NCI-H187 (cell line): Measurements from ENCODE around the gene EMSY.
"Not testable (repeated sequence)": the region's sequence is repeated elsewhere in the genome, so short reads cannot be mapped to it uniquely, and the experiment has no call there.

Experiments
- DNase-seq, 2 experiments: peaks; one replicate each; lab custom pipeline; 2025; lab: John Stamatoyannopoulos, UW

EMSY gene

GRCh38 chr11:76572181-76572875 lies 127.5 kb downstream of the EMSY start:
- DNase-seq: not testable (repeated sequence)

DNA sequence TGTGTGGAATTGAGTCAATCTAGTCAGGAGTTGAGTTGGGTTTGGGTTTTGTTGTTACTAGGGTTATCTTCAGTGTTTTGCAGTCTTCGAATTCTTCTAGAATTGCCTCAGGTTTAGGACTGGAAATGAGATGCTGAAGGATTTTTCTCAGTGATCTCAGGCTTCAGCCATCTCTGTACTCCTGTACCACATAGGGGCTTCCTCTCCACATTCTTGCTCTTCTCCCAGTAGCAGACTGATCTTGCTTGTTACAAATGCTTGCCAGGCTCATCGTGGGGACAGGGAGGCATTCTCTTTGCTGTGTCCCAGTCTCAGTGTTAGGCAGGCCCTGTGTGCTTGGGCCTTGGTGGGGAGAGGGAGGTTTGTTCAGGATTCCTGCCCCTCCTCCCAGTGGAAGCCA lies 129.6 kb downstream of the EMSY start:
- no peak for DNase-seq

- DNase-seq: no peak
Observed at GRCh38 chr11:76574879-76575278, 130.1 kb downstream of the EMSY start.

DNA sequence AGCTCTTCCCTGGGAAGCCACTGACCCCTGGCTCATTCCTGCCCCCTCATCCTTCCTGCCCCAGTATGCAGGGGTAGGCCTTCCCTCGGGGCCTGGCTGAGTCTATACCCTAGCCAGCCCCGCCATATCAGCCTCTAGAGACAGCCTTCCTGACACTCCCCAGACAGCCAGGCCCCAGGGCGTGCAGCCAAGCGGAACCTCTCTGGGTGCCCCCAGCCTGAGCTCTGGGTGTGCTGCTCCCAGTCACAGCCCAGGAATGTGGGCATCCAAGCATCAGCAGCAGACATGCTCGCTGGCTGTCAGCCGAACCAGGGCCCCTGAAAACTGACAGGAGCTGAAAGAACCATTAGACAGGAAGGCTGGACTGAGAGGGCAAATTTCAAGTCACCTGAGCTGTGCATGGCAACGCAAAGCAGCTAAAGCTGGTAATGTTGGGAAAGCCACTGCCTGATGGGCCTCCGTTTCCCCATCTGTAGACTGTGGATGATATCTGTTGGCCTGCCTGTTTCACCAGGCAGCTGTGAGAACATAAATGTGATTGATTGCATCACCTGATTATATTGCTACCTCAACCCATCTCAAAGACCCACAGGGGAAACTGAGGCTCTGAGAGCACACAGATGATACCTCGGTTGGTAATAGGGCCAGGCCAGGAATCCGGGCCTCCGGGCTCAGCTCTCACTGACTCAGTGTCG lies 132.6 kb downstream of the EMSY start:
- DNase-seq: no peak

GRCh38 chr11:76577921-76578653 lies 133.3 kb downstream of the EMSY start:
- DNase-seq: no peak

DNA sequence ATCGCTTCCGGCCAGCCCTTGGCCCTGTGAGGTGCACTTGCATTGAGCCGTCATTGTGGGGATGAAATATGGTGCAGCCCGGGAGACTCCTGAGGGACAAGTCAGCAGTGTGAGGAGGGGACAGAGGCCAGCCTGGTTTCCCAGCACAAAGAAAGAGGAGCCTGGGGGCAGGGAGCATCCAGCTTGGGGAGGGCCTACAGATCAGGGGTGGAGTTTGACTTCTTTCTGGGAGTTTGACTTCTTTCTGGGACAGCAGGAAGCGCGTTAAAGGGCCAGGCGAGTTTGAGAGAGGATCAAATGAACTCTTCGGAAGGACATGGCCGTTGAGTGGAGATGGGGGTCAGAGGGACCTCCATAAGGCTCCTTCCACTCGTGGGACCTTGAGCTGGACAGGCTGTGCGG lies 133.8 kb downstream of the EMSY start:
- DNase-seq: no peak

GRCh38 chr11:76579056-76579751 lies 134.4 kb downstream of the EMSY start:
- DNase-seq: no peak

- DNase-seq: no peak
Observed at GRCh38 chr11:76579752-76580151, 134.9 kb downstream of the EMSY start.

GRCh38 chr11:76582471-76582870 lies 137.7 kb downstream of the EMSY start:
- not testable (repeated sequence) for DNase-seq

DNA sequence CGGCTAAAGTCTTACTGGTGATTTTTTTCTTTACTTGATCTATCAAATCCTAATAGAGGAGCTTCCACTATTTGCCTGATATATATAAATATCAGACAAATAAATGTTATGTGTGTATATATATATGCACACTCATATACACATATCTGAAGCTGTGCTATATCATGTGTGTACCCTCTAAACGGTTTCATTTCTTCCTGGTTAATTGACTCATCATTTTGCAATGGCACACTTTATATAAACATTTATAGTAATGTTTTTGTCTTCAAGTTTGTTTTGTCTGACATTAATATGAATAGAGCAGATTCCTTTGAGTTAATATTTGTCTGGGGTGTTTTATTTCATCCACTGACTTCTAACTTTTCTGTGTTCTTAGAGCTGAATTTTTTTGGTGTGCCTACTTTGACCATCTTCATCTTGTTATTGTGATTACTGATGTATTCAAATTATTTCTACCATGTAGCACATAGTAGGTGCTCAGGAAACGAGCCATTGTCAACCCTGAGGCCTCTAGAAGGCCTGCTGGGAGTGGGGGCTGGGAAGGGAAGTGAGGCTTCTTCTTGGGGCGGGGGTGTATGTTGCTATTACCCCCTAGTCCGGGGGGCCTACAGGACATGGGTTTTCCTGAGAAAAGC lies 143.1 kb downstream of the EMSY start:
- no peak for DNase-seq

- no peak for DNase-seq
Observed at GRCh38 chr11:76588455-76589325, 143.9 kb downstream of the EMSY start.

- DNase-seq: no peak
Observed at GRCh38 chr11:76589477-76589876, 144.7 kb downstream of the EMSY start.

GRCh38 chr11:76589964-76590950 lies 145.4 kb downstream of the EMSY start:
- no peak for DNase-seq

DNA sequence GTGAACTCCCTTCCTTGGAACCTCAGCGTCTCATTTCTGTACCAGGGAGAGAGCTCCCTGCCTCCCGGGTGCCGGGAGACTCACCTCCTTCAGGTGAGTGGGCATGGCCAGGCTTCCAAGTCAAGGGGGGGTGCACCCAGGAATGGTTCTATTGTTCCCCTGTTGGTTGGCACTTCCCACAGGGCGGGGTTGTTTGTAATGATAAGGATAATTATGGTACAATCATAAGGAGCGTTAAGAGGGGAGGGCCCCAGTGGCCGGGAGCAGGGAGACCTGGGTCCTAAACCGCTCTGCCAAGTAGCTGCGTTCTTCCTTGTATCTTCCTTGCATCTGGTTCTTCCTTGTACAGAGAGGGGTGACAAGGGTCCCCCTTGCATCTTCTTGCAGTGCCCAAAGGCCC lies 146.6 kb downstream of the EMSY start:
- no peak for DNase-seq

DNA sequence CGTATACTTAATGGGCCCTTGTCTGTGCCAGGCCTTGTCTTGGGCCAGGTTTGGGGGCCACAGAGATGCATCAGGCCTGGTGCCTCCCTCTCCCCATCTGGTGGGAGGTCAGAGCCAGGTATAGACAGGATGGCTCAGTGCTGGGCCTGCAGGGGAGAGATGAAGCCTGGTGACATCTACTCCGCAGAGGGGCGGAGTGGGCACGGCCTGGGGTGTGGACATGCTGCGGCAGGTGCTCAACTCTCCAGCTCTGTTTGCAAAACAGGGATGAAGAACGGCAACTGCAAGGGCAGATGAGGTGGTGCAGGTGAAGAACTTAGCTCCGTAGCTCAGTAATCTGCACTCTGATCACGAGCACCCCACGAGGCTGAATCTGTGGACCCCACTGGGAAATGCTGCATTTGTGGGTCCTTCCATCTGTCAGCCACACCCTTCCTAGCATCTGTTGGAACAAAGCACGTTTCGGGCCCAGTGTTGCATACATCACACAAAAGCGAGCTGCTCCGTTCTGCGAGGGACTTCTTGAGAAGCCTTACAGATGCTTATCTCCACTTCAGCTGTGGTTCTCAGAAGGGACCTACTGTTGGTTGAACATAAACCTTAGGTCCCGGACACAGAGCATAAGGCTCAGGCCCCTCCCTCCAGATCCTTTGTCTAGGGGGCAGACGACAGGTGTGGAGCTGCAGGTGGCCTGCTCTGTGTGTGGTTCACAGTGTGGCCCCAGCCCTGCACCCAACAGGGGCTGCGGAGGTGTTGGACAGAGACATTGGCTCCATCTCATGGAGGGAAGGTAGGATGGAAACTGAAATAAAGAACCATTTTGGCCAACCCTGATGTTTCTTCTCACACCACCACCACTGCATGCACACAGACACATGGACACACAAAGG lies 147.5 kb downstream of the EMSY start:
- no peak for DNase-seq

DNA sequence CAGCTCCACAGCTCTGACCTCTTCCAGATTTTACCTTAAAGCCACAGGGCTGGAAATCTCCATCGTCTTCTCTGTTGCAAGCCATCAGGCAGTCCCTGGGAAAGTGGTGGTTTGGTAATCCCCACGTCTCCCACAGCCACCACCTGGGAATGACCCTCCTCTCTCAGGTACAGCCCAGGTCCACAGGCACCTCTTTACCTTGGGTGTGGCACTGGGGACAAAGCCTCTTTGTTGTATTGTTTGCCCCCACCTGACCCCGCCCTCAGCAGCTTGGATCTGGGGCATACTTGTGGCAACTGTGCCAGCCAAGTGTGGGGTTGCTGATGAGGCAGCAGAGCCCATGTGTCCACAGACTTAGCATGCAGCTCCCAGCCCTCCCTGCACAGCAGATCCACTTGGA lies 148.1 kb downstream of the EMSY start:
- DNase-seq: no peak

- not testable (repeated sequence) for DNase-seq
Observed at GRCh38 chr11:76595091-76595490, 150.3 kb downstream of the EMSY start.

DNA sequence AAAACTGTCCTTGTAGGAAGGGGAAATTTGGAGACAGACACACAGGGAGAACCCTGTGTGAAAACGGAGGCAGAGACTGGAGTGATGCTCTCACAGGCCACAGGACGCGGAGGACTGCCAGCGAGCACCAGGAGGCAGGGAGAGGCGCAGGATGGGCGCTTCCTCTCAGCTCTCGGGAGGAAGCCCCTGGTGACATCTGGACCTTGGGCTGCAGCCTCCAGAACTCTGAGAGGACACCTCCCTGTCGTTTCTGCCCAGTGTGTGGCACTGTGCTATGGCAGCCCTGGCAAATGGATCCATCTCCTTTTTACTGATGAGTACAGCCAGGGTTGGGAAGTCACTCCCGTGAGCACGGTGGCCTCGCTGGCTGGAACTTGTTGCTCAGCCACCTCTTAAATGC lies 151.8 kb downstream of the EMSY start:
- DNase-seq: no peak
